ENCODE measurements around the gene STK32C. TPM values are rescaled to one million over a fixed set of nuclear protein-coding genes. Genes with fewer than 3 reads are reported as not detected.

Gene STK32C
- polyA plus RNA-seq, 1 donor from 2014 or later = 23.2 TPM

DNA sequence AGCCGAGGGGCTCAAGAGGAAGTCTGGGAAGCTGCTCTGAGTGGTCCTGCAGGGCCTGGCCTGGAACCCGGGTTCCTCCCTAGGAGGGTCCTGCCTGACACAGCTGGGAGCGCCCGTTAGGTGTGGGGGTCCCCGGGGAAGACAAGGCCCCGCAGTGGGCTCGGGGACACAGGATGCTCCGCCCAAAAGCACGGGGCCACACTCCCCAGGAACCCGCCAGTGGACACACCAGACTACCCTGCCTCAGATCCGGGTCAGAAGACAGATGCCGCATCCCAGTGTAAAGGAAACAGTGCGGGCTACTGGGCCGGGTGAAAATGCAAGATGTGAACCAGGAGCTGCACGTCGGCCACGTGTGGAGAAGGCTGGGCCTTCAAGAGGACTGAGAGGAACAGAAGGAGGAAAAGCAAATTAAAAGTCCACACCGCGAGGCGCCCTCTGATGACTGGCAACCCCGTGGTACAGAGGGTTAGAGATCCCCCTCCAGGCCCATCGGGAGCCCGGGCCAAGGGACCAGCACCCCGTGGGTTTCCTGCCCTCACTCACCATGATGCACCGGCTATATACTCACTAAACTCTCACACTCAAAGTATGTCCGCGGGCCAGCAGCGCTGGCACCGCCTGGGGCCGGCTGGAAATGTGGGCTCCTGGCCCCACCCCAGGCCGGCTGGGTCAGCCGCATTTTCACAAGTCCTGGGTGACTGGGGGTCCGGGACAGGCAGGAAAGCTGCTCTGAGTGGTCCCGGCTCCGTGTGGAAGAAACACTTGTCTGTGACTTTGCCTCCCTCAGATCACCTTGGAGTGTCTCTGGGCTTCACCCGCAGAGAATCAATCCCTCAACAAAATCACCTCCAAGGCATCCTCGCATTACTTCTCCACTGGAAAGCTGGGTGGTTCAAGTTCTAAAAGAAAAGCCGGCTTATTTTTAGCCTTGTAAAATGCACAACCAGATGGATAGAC is 6.1 kb downstream of the STK32C start (continued):
- TF ChIP-seq EZH2 (IDR thresholded peaks at IDR 0.05; ENCODE audit: borderline replicate concordance, insufficient read depth, low read length, poor library complexity, severe bottlenecking) = no peak
- TF ChIP-seq POLR2AphosphoS5 (IDR thresholded peaks at IDR 0.05) = no peak
- TF ChIP-seq TAF1 (IDR thresholded peaks at IDR 0.05; ENCODE audit: low read depth) = no peak

DNA sequence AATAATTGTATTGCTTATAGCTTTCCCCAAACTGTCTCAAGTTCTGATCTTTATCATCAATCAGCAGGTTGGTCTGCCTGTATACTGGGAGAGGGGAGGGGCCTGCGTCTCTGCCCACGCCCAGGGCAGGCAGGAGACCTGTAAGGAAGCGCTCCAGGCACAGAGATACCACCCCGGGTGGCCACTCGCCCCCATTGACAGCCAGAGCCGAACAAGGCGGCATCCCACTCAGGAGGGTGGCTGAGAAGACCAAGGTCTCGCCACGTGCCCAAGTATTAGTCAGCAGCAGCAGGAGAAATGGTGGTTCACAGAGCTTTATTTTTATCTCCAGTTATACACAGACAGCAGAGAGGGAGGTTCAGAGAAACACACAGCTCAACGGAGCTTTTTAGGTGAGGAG is 7.2 kb downstream of the STK32C start:
- no peaks in the 10 kb centered on the region for H3F3A ChIP-seq (ENCODE audit: insufficient read depth, low read length, poor library complexity, severe bottlenecking)
- H3K9me2 ChIP-seq (ENCODE audit: insufficient read depth, low read length) = no peaks in the 10 kb centered on the region
- H4K20me1 ChIP-seq (ENCODE audit: insufficient read depth) = no peaks in the 10 kb centered on the region
- H3K27me3 ChIP-seq (ENCODE audit: insufficient read depth, low read depth, low read length) = no peaks in the 10 kb centered on the region
- no peak overlapping the region for H3K4me2 ChIP-seq (ENCODE audit: low read length)
- no peak overlapping the region for H3K27ac ChIP-seq (ENCODE audit: low read length)
- H3K79me2 ChIP-seq (replicated peaks; ENCODE audit: insufficient read depth, low read length) = no peaks in the 10 kb centered on the region
- no peak overlapping the region for H3K4me3 ChIP-seq (ENCODE audit: low read length)
- no peaks in the 10 kb centered on the region for H3K9me3 ChIP-seq (ENCODE audit: low read length)
- no peak overlapping the region for H3K9ac ChIP-seq (ENCODE audit: low read length)
- TF ChIP-seq, protein P1, sequence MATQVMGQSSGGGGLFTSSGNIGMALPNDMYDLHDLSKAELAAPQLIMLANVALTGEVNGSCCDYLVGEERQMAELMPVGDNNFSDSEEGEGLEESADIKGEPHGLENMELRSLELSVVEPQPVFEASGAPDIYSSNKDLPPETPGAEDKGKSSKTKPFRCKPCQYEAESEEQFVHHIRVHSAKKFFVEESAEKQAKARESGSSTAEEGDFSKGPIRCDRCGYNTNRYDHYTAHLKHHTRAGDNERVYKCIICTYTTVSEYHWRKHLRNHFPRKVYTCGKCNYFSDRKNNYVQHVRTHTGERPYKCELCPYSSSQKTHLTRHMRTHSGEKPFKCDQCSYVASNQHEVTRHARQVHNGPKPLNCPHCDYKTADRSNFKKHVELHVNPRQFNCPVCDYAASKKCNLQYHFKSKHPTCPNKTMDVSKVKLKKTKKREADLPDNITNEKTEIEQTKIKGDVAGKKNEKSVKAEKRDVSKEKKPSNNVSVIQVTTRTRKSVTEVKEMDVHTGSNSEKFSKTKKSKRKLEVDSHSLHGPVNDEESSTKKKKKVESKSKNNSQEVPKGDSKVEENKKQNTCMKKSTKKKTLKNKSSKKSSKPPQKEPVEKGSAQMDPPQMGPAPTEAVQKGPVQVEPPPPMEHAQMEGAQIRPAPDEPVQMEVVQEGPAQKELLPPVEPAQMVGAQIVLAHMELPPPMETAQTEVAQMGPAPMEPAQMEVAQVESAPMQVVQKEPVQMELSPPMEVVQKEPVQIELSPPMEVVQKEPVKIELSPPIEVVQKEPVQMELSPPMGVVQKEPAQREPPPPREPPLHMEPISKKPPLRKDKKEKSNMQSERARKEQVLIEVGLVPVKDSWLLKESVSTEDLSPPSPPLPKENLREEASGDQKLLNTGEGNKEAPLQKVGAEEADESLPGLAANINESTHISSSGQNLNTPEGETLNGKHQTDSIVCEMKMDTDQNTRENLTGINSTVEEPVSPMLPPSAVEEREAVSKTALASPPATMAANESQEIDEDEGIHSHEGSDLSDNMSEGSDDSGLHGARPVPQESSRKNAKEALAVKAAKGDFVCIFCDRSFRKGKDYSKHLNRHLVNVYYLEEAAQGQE (IDR thresholded peaks at IDR 0.05; ENCODE audit: borderline replicate concordance) = no peak
- TF ChIP-seq EP300 (conservative IDR thresholded peaks at IDR 0.05; ENCODE audit: poor library complexity, severe bottlenecking) = no peak
- no peak for TF ChIP-seq TAF1 (IDR thresholded peaks at IDR 0.05; ENCODE audit: low read depth)
- no peak for TF ChIP-seq MXI1 (conservative IDR thresholded peaks at IDR 0.05; ENCODE audit: poor library complexity, severe bottlenecking)
- TF ChIP-seq RAD21 (conservative IDR thresholded peaks at IDR 0.05) = no peak
- TF ChIP-seq POLR2AphosphoS5 (IDR thresholded peaks at IDR 0.05) = no peak
- TF ChIP-seq, protein P2, sequence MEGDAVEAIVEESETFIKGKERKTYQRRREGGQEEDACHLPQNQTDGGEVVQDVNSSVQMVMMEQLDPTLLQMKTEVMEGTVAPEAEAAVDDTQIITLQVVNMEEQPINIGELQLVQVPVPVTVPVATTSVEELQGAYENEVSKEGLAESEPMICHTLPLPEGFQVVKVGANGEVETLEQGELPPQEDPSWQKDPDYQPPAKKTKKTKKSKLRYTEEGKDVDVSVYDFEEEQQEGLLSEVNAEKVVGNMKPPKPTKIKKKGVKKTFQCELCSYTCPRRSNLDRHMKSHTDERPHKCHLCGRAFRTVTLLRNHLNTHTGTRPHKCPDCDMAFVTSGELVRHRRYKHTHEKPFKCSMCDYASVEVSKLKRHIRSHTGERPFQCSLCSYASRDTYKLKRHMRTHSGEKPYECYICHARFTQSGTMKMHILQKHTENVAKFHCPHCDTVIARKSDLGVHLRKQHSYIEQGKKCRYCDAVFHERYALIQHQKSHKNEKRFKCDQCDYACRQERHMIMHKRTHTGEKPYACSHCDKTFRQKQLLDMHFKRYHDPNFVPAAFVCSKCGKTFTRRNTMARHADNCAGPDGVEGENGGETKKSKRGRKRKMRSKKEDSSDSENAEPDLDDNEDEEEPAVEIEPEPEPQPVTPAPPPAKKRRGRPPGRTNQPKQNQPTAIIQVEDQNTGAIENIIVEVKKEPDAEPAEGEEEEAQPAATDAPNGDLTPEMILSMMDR (IDR thresholded peaks at IDR 0.05; ENCODE audit: poor library complexity, severe bottlenecking) = no peak
- no peak for TF ChIP-seq EZH2 (IDR thresholded peaks at IDR 0.05; ENCODE audit: borderline replicate concordance, insufficient read depth, low read length, poor library complexity, severe bottlenecking)
- no peak for TF ChIP-seq SMC3 (conservative IDR thresholded peaks at IDR 0.05; ENCODE audit: poor library complexity)
- H2AFZ ChIP-seq (ENCODE audit: low read depth, low read length) = no peak overlapping the region
- H3K36me3 ChIP-seq (ENCODE audit: insufficient read depth, low read length) = no peaks in the 10 kb centered on the region

All from neural cell (in vitro differentiated cells).